ENCODE measurements around the gene ALOXE3.
A peak's percentile ranks its signal among the peaks of the same experiment; 100 is the strongest.

ALOXE3 gene

GRCh38 chr17:8141741-8142140 is 23.4 kb upstream of the ALOXE3 start:
- DNase-seq (ENCODE audit: low spot score) = no peak

- no peak for DNase-seq (ENCODE audit: low spot score)
These were observed 22.7 kb upstream of the ALOXE3 start for GRCh38 chr17:8141045-8141444.

- DNase-seq (ENCODE audit: low spot score) = no peak
These were observed 22.0 kb upstream of the ALOXE3 start for GRCh38 chr17:8140065-8141029.

- peak; percentile 96 for DNase-seq (ENCODE audit: low spot score)
These were observed 20.5 kb upstream of the ALOXE3 start for GRCh38 chr17:8138672-8139371.

- DNase-seq (ENCODE audit: low spot score) = no peak
These were observed 20.0 kb upstream of the ALOXE3 start for GRCh38 chr17:8138374-8138671.

GRCh38 chr17:8137645-8138373 is 19.5 kb upstream of the ALOXE3 start:
- DNase-seq (ENCODE audit: low spot score) = no peak

GRCh38 chr17:8133941-8134340 is 15.6 kb upstream of the ALOXE3 start:
- DNase-seq (ENCODE audit: low spot score) = no peak

GRCh38 chr17:8133399-8133798 is 15.1 kb upstream of the ALOXE3 start:
- no peak for DNase-seq (ENCODE audit: low spot score)

GRCh38 chr17:8131844-8132441 is 13.6 kb upstream of the ALOXE3 start:
- DNase-seq (ENCODE audit: low spot score) = no peak

- DNase-seq (ENCODE audit: low spot score) = no peak
These were observed 9.9 kb upstream of the ALOXE3 start for GRCh38 chr17:8128125-8128784.

- DNase-seq (ENCODE audit: low spot score) = no peak
These were observed 8.3 kb upstream of the ALOXE3 start for GRCh38 chr17:8126491-8127066.

GRCh38 chr17:8125947-8126490 is 7.7 kb upstream of the ALOXE3 start:
- no peak for DNase-seq (ENCODE audit: low spot score)

GRCh38 chr17:8125154-8125946 is 7.0 kb upstream of the ALOXE3 start:
- peak; percentile 85 for DNase-seq (ENCODE audit: low spot score)

GRCh38 chr17:8124350-8125153 is 6.2 kb upstream of the ALOXE3 start:
- no peak for DNase-seq (ENCODE audit: low spot score)

GRCh38 chr17:8123695-8124349 is 5.5 kb upstream of the ALOXE3 start, which contains the start of gene HES7:
TSS of gene HES7 (minus strand) at chr17:8124106. CDS start at chr17:8124084, 22 bp downstream.
- DNase-seq (ENCODE audit: low spot score) = no peak

GRCh38 chr17:8122924-8123694 is 4.8 kb upstream of the ALOXE3 start:
- DNase-seq (ENCODE audit: low spot score) = no peak

- DNase-seq (ENCODE audit: low spot score) = no peak
These were observed 4.2 kb upstream of the ALOXE3 start for GRCh38 chr17:8122422-8122923.
